Glomerular visceral epithelial cell (primary cell): ENCODE data around the gene CARMIL1.

Experiments
- DNase-seq: peaks from one replicate; pipeline ENCODE4 v3.0.0-alpha.2; 2016; ENCODE audit errors: extremely low spot score

CARMIL1 gene

GRCh38 chr6:25476126-25476525 is 197.0 kb downstream of the CARMIL1 start:
- DNase-seq = peak; percentile 70

- DNase-seq = peak; percentile 73
Observed at GRCh38 chr6:25477006-25477590, 197.9 kb downstream of the CARMIL1 start.

- DNase-seq = no peak
Observed at GRCh38 chr6:25478973-25479372, 199.8 kb downstream of the CARMIL1 start.

GRCh38 chr6:25481267-25481666 is 202.1 kb downstream of the CARMIL1 start:
- DNase-seq = no peak

GRCh38 chr6:25482996-25483395 is 203.8 kb downstream of the CARMIL1 start:
- DNase-seq = no peak

GRCh38 chr6:25483943-25484342 is 204.8 kb downstream of the CARMIL1 start:
- no peak for DNase-seq

- no peak for DNase-seq
Observed at GRCh38 chr6:25484900-25485299, 205.7 kb downstream of the CARMIL1 start.

- DNase-seq = no peak
Observed at GRCh38 chr6:25485821-25486534, 206.8 kb downstream of the CARMIL1 start.

- DNase-seq = no peak
Observed at GRCh38 chr6:25486550-25486949, 207.4 kb downstream of the CARMIL1 start.

GRCh38 chr6:25487012-25487411 is 207.8 kb downstream of the CARMIL1 start:
- no peak for DNase-seq

- DNase-seq = no peak
Observed at GRCh38 chr6:25488156-25488555, 209.0 kb downstream of the CARMIL1 start.

GRCh38 chr6:25489399-25489798 is 210.2 kb downstream of the CARMIL1 start:
- no peak for DNase-seq

- DNase-seq = peak; percentile 79
Observed at GRCh38 chr6:25490018-25490801, 211.0 kb downstream of the CARMIL1 start.

- DNase-seq = no peak
Observed at GRCh38 chr6:25492951-25493350, 213.8 kb downstream of the CARMIL1 start.

GRCh38 chr6:25494469-25494868 is 215.3 kb downstream of the CARMIL1 start:
- DNase-seq = no peak

- DNase-seq = no peak
Observed at GRCh38 chr6:25497383-25498040, 218.3 kb downstream of the CARMIL1 start.

- DNase-seq = no peak
Observed at GRCh38 chr6:25498505-25498904, 219.3 kb downstream of the CARMIL1 start.

- DNase-seq = no peak
Observed at GRCh38 chr6:25499615-25500235, 220.6 kb downstream of the CARMIL1 start.

GRCh38 chr6:25503686-25504085 is 224.5 kb downstream of the CARMIL1 start:
- DNase-seq = no peak

- DNase-seq = no peak
Observed at GRCh38 chr6:25504661-25505060, 225.5 kb downstream of the CARMIL1 start.

GRCh38 chr6:25506020-25506419 is 226.8 kb downstream of the CARMIL1 start:
- no peak for DNase-seq

- no peak for DNase-seq
Observed at GRCh38 chr6:25508051-25508450, 228.9 kb downstream of the CARMIL1 start.
